Choroid plexus epithelial cell (primary cell): ENCODE measurements around the gene TCF3.
A peak's percentile ranks its signal among the peaks of the same experiment; 100 is the strongest.

ENCODE experiments used
- DNase-seq: peaks from one replicate; pipeline ENCODE4 v3.0.0-alpha.2; 2010; ENCODE audit warnings: low read depth
- H3K4me3 ChIP-seq: 2 replicates; pipeline ENCODE4 v1.5.1; 2011; ENCODE audit warnings: low read depth, mild to moderate bottlenecking, control low read depth, low read length, moderate library complexity
- CTCF ChIP-seq: conservative IDR thresholded peaks from 2 replicates; pipeline ENCODE4 v1.5.1; 2011; ENCODE audit warnings: low read depth, mild to moderate bottlenecking, control low read depth, inconsistent platforms, low read length, moderate library complexity

TCF3 gene

GRCh38 chr19:1574354-1575136 lies 77.9 kb downstream of the TCF3 start:
- H3K4me3 ChIP-seq = no peak overlapping the region
- TF ChIP-seq CTCF = no peak
- DNase-seq = no peak

- no peak overlapping the region for H3K4me3 ChIP-seq
- DNase-seq = no peak
- no peak for TF ChIP-seq CTCF
These were observed 79.6 kb downstream of the TCF3 start for GRCh38 chr19:1572795-1573194.

- TF ChIP-seq CTCF = no peak
- DNase-seq = no peak
- no peak overlapping the region for H3K4me3 ChIP-seq
These were observed 81.1 kb downstream of the TCF3 start for GRCh38 chr19:1571358-1571757.

GRCh38 chr19:1570836-1571235 lies 81.6 kb downstream of the TCF3 start:
- DNase-seq = no peak
- no peak overlapping the region for H3K4me3 ChIP-seq
- no peak for TF ChIP-seq CTCF

GRCh38 chr19:1569997-1570396 lies 82.4 kb downstream of the TCF3 start:
- DNase-seq = no peak
- H3K4me3 ChIP-seq = no peak overlapping the region
- TF ChIP-seq CTCF = no peak

GRCh38 chr19:1568320-1569019 lies 83.9 kb downstream of the TCF3 start, which contains the start of gene MEX3D:
Gene MEX3D (minus strand): TSS chr19:1568325. CDS start chr19:1568058, 267 bp downstream.
- H3K4me3 ChIP-seq = peak within 1 kb of the TSS; percentile 75
- DNase-seq = peak; percentile 61
- TF ChIP-seq CTCF = no peak
